Fibroblast of skin of abdomen (primary cell): ENCODE data around the gene RPL18.
A peak's percentile ranks its signal among the peaks of the same experiment; 100 is the strongest.
"Not testable (repeated sequence)": the region's sequence is repeated elsewhere in the genome, so short reads cannot be mapped to it uniquely, and the experiment has no call there.

Experiments used
- DNase-seq: peaks from one replicate; pipeline ENCODE4 v3.0.0-alpha.2; 2013

The RPL18 gene

DNA sequence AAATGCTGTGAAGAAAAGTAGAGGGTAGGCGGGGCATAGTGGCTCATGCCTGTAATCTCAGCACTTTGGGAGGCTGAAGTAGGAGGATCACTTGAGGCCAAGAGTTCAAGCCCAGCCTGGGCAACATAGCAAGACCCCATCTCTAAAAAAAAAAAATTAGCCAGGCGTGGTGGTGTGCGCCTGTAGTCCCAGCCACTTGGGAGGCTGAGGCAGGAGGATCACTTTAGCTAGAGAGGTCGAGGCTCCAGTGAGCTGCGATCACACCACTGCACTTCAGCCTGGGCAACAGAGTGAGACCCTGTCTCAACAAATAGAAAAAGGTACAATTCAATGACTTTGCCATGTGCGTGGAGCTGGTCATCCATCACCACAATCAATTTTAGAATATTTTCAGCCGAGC lies 41.1 kb downstream of the RPL18 start:
- not testable (repeated sequence) for DNase-seq

DNA sequence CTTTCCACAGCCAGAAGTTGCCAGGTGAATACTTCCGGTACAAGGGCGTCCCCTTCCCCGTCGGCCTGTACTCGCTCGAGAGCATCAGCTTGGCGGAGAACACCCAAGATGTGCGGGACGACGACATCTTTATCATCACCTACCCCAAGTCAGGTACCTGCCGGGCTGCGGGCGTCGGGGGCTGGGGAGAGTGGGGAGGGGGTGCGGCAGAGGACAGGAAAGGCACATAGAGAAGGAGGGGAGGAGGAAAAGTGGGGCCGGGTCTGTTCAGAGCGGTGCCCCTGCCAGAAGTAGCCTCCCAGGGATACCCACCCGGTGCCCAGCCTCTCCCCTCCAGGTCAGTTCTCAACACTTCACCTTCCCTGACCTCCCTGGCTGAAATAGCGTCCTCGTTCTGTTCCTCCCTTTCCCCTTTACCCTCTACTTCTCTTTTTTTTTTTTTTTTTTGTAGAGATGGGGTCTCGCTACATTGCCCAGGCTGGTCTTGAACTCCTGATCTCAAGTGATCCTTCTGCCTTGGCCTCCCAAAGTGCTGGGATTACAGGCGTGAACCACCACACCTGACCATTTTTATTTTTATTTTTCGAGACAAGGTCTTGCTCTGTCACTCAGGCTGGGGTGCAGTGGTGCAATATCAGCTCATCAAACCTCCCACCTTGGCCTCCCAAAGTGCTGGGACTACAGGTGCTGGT lies 42.9 kb downstream of the RPL18 start:
- no peak for DNase-seq

DNA sequence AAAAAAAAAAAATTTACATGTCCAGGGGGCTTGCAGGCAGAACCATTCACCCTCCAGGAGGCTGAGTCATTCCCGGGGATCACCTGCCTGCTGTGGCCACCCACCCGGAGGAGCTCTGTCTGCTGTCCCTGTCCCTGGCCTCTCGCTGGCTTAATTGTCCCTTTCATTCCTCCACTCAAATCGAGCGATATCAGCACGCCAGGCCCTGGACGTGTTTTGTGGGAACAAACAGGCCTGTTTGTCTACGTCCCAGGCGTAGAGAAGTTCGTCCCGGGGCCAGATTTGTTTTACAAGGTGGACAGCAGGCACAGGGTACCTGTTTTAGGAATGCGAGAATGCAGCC lies 45.8 kb downstream of the RPL18 start:
- no peak for DNase-seq

DNA sequence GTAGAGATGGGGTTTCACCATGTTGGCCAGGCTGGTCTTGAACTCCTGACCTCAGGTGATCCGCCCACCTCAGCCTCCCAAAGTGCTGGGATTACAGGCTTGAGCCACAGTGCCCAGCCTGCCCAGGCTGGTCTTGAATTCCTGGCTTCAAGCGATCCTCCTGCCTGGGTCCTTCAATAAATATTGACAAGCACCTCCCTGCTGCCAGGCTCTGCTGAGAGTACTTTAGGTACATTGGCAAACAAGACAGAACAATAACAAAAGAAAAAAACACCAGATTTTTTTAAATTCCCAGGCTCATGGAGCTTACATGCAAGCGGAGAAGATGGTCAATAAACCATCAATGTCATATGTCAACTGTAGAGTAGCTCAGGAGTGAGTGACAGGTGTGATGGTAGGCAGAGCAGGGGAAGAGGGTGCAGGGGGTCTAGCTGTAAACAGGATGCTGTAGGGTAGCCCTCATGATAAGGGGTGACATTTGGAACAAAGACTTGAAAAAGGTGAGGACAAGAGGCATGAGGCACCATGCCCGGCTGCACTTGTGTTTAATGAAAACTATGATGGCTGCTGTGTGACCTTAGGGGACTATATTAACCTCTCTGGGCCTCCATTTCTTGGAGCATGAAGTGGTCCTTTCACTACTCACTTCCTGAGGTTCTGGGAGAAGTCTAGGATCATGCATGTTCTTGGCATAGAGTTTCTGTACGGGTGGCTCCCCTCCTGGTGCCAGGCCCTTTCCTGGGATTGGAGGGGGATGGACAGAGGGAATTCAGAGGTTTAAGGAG lies 47.4 kb downstream of the RPL18 start:
- DNase-seq: no peak

DNA sequence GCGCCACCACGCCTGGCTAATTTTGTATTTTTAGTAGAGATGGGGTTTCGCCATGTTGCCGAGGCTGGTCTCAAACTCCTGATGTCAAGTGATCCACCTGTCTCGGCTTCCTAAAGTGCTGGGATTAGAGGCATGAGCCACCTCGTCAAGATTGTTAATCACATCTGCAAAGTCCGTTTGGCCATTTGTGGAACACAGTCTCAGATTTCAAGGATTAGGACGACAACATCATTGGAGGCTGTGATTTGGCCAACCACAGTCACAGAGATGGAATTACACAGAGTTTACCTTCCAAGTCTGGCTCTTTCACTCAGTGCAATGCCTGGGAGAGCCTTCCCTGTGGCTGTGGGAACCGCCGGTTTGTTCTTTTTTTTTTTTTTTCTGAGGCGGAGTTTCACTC lies 49.2 kb downstream of the RPL18 start:
- peak; percentile 29 for DNase-seq

DNA sequence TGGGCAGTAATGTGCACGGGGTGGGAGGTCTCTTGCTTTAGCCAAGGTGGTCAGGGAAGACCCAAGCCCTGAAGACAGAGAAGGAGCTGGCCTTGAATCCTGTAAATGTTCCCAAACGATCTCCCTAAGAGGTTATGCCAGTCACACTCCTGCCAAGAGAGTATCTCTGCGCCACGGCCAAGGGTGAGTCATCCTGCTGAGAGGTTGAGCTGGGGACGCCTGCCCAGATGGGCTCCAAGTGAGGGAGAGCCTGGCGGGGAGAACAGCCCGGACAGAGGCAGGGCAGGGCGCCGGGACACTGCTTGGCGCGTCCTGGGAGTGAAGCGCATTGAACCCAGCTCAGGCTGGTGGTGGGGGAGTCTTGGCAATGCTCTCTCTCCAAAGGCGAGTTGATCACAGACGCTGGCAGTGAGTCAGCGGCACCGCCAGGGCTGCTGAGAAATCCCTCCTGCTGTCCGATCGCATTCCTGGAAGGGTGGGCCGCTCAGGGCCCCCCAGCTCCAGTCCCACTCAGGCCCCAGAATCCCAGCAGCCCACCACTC lies 50.6 kb downstream of the RPL18 start:
- DNase-seq: peak; percentile 85
